Stimulated activated CD4-positive, alpha-beta T cell treated with anti-CD3 and anti-CD28 coated beads, Interleukin-15, amount 100 ng/mL, for 1 hour (primary cell): Measurements from ENCODE around the gene ARHGAP4.

Source experiments
- DNase-seq, 2 donors: peaks; one replicate each; pipeline ENCODE4 v3.0.0-alpha.2; 2020; ENCODE audit warnings: low read depth in 1 of 2, low spot score in 1 of 2

ARHGAP4 gene

DNA sequence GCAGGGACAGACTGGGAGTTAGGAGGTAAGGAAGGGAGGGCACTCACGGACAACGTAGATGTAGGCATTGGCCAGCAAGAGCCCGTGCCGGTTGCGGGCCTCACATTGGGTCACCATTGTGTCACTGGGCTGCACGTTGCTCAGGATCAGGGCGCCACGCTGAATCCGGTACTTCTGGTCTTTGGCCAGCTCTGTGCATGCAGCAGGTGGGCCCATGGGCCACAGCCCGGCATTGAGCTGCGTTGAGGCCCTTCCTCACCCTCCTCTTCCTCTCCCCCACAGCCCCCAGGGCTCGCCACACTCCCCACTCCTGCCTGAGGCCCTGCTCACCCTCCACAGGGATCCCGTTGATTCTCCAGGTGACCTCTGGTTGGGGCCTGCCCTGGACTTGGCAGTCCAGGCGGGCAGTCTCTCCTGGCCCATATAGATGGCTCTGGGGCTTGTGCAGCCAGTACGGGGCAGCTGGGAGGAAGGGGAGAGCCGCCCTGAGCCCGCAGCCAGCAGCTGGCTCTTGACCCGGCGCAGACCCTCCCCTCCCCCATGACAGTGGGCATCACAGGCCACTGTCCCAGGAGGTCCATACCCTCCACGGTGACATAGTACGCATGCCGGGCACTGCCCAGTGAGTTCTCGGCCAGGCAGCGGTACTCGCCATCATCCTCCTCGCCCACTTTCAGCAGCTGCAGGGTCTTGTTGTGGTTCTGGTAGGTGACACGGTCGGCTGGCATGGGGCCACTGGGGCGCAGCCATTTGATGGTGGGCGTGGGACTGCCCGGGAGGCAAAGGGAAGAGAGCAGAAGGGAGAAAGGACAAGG, 56.4 kb downstream of the ARHGAP4 start:
- no peak for DNase-seq

DNA sequence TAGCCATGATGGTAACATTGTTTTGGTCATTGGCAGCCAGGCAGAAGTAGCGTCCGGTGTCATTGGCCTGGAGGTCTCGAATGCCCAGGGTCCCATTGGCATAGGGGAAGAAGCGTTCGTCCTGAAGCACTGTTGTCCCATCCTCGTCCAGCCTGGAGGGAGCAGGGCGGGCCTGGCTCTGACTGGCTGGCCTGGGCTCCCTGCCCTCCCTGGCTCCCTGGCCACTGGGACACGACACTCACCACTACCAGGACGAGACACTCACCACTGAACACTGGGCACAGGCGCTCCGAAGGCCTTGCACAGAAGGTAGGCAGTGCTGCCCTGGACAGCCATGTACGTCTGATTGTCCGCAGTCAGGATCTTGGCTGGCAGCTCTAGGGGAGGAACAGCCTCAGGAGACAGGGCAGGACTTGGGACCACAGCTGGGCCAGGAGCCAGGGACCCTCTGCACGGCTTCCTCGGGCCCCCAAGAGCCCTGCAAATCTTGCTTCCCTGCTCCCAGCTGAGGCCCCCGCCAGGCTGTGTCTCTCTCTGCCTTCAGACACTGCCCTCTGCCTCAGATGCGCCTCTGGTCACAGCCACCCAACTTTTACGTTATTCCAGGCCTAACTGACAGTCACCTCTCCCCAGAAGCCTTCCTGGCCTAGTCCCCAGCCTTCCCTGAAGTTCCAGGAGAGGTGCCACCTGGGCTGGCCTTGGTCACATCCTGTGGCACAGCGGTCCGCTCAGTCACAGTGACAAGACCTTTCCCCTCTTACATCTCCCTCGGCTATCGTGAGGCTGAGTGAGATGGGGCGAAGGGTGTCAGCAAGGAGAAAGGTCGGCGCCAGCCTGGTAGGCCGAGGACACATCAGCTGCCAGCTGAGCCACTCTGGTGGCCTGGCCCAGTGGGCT, 57.2 kb downstream of the ARHGAP4 start:
- DNase-seq = no peak

DNA sequence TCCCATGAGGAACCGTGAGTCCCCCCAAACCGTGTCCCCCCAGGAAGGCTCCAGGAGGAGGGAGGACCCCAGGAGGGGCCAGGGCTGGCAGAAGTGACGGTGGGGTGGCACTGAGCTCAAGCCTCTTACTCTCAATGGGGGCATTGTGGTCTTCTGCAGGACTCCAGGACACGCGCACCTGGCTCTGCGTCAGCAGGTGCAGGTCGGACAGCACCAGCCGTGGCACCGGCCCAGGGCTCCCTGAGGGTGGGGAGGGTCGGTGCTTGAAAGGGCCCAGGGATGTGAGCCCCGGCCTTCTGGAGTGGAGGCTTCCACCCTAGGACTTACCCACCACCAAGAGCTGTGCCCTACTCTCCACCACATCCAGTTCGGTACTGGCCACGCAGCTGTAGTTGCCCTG, 58.4 kb downstream of the ARHGAP4 start:
- no peak for DNase-seq

DNA sequence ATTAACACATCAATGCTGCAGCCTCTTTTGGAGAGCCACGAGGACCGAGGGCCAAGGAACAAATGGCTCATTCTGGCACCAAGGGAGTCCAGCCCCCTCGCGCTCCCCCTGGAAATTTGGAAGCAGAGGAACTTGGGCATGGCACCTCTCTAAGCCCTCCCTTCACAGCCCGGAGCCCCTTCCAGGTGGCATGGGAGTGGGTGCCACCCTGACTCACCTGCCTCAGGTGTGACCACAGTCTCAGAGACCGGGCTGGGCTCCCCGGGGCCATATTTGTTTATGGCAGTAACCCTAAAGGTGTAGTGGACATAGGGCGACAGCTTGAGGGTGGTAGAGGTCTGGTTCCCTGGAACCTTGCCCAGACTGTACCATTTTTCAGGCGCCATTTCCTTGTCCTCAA, 58.9 kb downstream of the ARHGAP4 start:
- no peak for DNase-seq

DNA sequence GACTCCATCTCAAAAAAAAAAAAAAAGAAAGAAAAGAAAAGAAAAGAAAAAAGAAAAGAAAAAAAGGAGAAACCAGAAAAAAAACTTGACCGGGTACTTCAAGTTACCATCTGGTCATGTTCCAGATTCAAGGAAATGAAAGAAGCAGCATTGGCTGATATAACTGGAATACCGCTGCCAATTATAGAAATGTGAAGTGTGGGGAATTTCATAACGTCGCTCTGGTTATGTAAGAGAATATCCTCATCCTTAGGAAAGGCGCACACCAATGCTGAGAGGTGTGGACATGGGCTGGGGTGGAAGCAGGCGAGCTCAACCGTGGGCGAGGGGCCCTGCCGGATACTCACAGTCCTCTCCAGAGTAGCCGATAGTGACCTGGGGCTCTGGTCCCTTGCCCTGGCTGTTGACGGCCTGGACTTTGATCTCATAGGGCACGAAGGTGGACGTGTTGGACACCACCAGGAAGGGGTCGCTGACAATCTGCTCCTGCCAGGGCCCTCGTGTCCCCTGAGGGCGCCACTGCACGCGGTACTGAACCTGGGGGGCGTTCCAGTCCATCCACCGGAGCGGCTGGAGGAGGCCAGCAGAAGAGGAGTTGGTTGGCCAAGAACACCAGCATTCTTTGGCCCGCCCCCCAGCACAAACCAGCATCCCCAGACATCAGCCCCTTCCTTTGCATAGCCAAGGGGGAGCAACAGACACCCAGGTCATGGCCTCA, 59.6 kb downstream of the ARHGAP4 start:
- no peak for DNase-seq

DNA sequence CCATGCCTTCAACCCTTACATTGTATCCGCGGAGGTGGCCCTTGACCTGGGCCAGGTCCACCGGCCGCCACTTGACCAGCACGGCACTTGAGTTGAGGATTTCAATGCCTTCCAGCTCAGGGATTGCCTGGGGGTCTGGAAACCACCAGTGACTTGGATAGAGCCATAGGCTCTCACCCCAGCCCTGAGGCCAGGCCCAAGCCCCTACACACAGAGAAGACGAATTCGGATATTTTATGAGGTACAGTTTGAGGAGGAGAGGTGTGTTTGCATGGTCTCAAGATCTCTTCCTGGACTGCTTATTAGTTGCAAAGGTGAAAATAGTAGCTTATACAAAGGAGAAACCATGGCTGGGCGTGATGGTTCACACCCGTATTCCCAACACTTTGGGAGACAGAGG, 60.4 kb downstream of the ARHGAP4 start:
- no peak for DNase-seq

DNA sequence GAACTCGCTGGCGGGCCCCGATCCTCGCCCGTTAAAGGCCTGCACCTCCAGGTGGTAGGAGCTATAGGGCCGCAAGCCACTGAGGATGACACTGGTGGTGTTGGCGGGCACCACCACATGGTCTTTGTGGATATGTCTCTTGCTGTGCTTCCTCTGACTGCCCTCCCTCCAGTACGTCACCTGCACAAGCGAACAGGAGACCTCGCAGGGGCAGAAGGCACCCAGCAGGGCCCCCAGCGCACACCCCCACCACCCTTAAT, 60.8 kb downstream of the ARHGAP4 start:
- no peak for DNase-seq

DNA sequence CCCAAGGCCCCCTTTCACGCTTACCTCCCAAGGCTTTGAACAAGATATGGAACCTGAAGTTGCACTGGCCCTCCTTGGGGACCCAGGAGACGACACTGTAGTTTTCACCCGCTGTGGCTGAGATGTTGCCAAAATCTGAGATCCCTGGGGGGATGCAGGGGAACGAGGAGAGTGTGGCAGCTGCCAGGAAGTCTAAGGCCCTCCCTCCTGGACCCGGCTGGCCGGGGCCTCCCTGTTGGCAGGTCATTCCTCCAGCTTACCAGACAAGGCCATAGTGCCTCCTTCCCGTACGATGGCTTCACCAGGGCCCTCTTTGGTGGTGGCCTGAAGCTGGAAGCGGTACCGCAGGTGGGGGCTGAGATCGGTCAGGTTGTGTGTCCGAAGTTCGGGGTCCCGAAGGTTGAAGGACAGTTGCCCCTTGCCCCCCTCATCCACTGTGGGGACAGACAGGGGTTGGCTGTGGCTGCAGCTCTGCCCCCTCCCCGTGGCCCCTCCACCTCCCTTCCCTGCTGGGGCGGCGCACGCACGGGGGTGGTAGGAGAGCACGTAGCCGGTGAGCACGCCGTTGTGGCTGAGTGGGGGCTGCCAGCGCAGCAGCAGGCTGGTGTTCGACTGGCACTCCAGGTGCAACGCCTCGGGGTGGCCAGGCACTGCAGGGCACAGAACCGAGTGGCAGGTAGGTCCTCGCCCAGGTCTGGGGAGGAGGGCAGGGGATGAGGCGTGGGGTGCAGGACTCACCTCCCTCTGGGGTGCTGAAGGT, 61.3 kb downstream of the ARHGAP4 start:
- DNase-seq = no peak

DNA sequence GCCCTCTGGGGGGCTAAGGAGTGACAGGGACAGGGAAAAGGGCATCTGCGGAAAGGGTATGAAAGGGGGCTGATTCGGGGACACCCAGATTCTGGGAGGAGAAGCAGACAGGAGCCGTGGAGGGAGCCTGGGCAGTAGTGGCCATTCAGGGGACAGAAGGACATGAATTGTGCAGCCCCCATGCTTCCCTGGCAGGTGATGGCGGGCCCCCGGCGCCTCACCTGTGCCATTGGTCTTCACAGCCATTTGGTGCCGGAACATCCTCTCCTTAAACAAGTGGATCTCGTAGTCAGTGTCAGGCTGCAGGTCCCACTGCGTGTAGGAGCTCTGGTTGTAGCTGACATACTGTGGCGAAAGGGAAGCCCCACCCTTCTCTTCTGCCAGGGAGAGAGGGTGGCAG, 62.0 kb downstream of the ARHGAP4 start:
- DNase-seq = no peak

DNA sequence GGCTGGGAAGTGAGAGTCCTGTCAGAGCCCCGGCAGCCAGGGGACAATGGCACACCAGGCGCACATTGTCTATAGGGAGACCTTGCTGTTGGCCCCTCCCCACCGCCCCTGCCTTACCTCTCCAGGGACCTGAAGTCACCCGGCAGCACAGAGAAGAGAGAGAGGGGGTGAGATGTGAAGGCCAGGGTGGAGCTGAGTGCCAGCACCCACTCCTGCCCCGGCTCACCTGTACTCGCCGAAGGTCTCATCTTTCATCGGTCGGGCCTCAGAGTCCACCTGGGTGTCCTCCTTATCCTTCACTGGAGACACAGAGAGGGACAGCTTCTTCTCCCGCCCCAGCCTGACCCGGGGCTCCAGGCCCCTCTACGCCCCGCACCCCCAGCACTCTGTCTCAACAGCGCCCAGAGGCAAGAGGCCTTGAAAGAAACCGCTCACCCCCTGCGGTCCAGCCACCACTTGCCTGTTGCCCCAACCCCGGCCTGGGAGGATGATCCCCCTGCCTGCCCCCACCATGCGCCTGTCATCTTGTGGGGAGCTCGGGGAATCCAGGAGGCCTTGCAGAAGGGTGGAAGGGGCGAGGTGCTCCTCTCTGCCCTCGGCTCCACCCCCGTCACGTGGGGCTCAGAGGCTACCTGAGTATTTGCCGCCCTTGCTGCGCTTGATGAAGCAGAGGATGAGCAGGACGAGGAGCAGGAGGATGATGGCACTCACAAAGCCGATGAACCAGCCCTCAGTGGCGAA, 62.6 kb downstream of the ARHGAP4 start:
- no peak for DNase-seq

DNA sequence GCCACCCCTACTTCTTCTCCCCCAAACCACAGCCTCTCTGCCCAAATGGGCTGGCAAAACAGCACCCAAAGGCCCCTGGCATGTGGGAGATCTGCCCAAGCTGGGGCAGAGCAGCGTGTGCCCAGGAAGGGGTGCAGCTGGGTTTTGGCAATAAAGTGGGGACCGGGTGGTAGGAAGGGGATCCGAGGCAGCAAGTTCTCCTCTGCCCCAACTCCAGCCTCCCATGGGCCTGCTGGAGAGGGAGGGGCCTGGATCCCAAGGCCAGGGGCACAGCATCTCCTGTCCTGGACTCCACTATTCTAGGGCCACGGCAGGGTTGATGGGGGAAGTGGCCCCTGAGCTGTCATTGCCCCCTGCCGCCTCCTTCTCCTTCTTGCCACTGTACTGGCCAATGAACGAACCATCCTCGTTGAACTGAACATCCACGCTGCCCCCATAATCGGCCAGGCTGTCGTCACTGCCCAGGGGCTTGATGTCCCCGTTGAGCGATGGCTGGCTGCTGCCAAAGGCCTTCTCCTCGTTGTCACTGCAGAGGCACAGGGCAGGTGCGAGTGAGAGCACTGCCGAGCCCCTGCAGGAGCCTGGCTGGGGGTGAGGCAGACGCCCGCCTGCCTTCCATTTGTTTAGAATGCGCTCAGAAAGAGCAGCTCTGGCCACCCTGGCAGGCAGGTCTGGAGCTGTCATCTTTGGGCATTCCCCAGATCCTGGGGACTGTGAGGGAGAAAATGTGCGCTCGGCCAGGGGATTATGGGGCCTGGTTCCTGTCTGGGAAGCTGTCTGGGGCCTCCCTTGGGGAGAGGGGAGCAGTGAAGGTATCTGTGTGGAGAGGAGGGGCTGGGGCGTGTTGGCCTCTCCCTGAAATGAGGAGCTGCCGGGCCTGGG, 63.5 kb downstream of the ARHGAP4 start:
- DNase-seq = no peak

DNA sequence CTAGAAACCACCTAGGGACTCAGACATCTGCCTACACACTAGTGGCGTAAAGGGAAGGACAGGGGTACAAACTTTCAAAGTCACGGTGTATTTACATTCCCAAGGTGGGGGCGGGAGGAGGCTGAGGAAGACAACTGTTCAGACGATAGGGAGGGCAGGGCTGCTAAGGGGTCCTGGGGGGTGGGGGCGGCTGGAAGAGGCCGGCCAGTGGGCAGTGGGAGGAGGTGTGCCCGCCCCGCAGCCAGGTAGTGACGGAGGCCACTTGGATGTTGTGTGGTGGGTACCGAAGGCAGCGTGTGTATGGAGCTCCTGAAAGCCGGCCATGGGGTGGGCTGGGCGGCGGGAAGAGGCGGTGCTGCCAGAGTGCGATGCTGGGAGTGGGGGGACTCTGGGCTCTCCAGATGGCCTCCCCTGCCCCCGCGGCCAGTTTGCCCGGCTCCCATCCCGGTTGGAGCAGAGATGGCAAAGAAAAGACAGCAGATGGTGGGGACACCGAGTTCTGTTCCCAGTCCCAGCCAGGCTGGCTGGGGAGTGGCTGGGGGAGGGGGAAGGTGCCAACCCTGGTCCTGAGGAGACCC, 64.2 kb downstream of the ARHGAP4 start:
- DNase-seq = no peak

DNA sequence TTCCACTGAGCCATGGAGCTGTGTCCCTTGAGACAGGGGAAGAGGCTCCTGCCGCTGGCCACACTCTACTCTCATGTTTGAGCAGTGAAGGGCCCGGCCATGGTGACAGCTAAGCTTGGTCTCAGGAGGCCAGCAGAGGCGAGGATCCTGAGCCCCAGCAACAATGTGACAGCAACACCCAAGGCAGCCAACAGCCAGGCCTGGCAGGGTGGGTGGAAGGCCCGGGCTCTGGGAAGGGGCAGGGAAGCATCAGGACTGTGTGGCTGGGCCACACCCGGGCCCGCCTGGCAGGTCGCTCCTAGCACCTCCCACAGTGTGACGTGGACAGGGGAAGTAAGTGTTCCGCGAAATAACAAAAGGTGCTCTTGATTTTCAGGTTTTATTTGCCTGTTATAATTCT, 64.9 kb downstream of the ARHGAP4 start:
- DNase-seq = no peak
